Uterus (tissue), 2 donors: Measurements from ENCODE around the gene CDH4.

ENCODE experiments used
- CTCF ChIP-seq, 4 experiments: fragments of 200-600 bp in 2 of 4; fragments of 450-650 bp in 2 of 4; sonication (generic) in 2 of 4; IDR thresholded peaks; one replicate each; pipeline ENCODE4 v1.5.1; 2016 to 2019; ENCODE audit warnings: antibody characterized with exemption in 4 of 4, mild to moderate bottlenecking in 2 of 4, moderate library complexity in 1 of 4
- POLR2A ChIP-seq, 2 donors: fragments of 450-650 bp; IDR thresholded peaks; one replicate each; pipeline ENCODE4 v1.6.1; 2016; ENCODE audit warnings: antibody characterized with exemption in 2 of 2, mild to moderate bottlenecking in 1 of 2, moderate library complexity in 1 of 2

GRCh38 chr20:61658563-61658962 is 406.5 kb downstream of the CDH4 start:
- TF ChIP-seq CTCF (IDR thresholded peaks at IDR 0.05), result no peak
- TF ChIP-seq POLR2A (IDR thresholded peaks at IDR 0.05), result no peak
